Stimulated activated CD8-positive, alpha-beta memory T cell treated with anti-CD3 and anti-CD28 coated beads, Interleukin-4, amount 100 ng/mL, for 48 hours (primary cell): ENCODE data around the gene PRH2.

Source experiments
- DNase-seq: peaks from one replicate; pipeline ENCODE4 v3.0.0-alpha.2; 2020

The PRH2 gene

GRCh38 chr12:10965476-10965875 lies 36.4 kb downstream of the PRH2 start:
- DNase-seq: no peak

- DNase-seq: no peak
Observed at GRCh38 chr12:10966314-10966713, 37.3 kb downstream of the PRH2 start.

GRCh38 chr12:10967409-10967808 lies 38.4 kb downstream of the PRH2 start:
- DNase-seq: no peak

- no peak for DNase-seq
Observed at GRCh38 chr12:10968765-10969456, 39.9 kb downstream of the PRH2 start.

- no peak for DNase-seq
Observed at GRCh38 chr12:10974965-10975364, 45.9 kb downstream of the PRH2 start.

GRCh38 chr12:10982244-10982643 lies 53.2 kb downstream of the PRH2 start:
- DNase-seq: no peak
